ENCODE results near the gene ANKRD24.

DNA sequence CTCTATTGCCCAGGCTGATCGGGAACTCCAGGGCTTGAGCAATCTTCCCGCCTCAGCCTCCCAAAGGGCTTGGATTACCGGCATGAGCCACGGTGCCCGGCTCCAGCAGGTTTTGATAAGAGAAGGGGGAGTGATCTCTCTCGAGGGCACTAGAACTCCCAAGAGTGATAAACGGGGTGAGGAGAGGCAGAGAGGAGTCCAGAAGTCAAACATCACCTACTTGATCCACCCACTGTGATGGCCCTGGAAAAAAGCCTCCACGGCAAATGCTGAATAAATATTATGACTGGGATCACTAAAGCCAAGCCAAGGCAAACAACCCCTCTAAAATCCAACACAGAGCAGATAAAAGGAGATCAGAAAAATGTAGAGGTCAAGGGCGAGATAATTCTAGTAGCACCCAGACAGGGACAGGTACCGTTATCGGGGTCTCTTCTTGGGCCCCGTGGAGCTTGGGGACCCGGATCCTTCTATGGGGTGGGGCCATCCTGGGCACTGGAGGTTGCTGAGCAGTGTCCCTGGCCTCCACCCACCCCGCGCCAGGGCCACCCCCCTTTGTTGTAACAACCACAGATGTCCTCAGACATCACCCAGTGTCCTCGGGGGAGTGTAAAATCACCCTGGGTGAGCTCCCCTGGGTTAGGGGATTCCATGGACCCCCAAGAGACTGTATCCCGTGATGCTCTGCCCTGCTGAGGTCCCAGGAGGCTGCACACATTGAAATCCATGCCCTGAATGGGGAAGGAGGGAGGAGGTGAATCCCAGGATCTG is 32.8 kb upstream of the ANKRD24 start:
- no peak for TF ChIP-seq CTCF (IDR thresholded peaks at IDR 0.05)
- TF ChIP-seq EP300 (IDR thresholded peaks at IDR 0.05): no peak
- no peak for TF ChIP-seq POLR2A (IDR thresholded peaks at IDR 0.05)
- no peak for TF ChIP-seq POLR2AphosphoS5 (IDR thresholded peaks at IDR 0.05)

All from stomach (tissue), 4 donors.